Endothelial cell of hepatic sinusoid (primary cell): ENCODE measurements around the gene GIN1.
"Not testable (repeated sequence)": the region's sequence is repeated elsewhere in the genome, so short reads cannot be mapped to it uniquely, and the experiment has no call there.

Experiments used
- in situ Hi-C: cut with HindIII; loops from 2 replicates; pipeline ENCODE4 v1.10.0; 2017; ENCODE audit warnings: low sequenced_read_pairs

Gene GIN1, protein sequence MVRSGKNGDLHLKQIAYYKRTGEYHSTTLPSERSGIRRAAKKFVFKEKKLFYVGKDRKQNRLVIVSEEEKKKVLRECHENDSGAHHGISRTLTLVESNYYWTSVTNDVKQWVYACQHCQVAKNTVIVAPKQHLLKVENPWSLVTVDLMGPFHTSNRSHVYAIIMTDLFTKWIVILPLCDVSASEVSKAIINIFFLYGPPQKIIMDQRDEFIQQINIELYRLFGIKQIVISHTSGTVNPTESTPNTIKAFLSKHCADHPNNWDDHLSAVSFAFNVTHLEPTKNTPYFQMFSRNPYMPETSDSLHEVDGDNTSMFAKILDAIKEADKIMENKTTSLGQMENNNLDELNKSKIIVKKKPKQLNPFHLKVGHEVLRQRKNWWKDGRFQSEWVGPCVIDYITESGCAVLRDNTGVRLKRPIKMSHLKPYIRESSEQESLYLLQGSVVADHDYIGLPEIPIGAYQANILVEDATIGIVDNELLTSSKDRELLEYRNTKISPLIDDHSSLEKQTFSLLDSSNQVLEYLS

DNA sequence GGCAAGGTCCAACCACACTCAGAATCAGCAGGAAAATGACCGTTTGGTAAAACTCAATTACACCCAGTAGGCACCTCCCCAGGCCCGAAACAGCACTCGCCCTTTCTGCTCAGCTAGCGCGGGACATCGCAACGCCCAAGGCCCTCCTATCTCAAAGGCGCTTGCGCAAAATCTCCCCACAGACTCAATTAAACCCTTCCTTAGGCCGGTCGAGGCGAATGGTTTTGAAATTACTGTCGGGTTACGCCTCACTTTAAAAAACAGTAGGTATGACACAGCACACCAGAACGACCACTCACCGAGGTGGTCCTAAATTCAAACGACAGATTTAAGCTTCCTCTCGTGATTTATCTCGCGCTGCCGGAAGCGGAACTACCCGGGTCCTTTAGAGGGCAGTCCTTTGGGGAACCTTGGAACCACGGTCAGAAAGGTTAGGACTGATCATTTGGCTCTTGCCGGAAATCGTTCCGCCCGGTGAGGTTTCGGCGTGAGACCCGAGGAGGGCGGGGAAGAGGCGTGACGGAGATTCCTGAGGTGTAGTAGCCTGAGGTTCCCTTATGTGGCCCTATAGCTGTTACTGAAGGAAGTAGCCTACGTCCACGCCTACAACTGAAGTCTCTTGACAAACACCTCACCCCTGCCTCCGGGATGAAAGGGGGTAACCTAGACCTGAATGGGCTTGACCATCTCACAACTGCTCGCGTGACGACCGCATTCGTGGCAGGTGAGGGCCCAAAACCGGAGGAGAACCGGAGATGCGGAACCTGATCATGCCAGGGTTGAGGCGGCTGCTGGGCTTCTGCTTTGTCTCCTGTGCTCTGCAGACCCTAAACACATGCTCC, at the start of gene GIN1, which contains the start of gene PPIP5K2:
GIN1 (minus strand) TSS at position 374 of the 842 bp plus-strand sequence. CDS start 11,431 bp downstream, outside the sequence.
PPIP5K2 (plus strand) TSS at position 537 of the 842 bp plus-strand sequence. CDS start 9,289 bp downstream, outside the sequence.
- in situ Hi-C loops: no loop called here

DNA sequence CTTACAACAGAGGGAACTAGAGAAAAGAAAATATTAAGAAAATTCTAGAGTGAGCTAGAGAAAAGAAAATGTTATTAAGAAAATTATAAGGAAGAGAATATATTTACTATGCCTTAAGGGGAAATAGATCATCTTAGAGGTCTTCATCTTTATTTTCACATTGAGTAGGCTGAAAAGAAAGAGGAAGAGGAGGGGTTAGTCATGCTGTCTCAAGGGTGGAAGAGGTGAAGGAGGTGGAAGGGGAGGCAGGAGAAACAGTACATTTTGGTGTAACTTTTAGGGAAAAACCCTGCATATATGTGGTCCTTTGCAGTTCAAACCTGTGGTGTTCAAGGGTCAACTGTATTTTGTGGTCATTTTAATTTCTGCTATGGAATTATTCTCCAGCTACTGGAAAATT, 46.8 kb upstream of the GIN1 start:
- in situ Hi-C loops: no loop called here

DNA sequence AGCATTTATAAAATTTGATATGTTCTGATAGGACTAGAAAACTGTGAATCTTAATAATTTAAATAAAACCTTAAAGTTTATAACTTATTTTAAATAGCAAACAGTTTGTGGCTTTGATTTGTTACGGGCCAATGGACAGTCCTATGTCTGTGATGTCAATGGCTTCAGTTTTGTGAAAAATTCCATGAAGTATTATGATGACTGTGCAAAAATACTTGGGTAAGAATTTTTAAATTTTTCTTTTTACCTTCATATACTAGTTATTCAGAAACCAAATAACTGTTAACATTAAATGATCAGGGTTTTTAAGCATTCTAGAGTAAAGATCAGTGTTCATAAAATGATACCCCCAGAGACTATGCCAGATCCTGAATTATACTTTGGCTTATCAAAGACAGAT, 31.2 kb upstream of the GIN1 start:
- in situ Hi-C loops: no loop called here

DNA sequence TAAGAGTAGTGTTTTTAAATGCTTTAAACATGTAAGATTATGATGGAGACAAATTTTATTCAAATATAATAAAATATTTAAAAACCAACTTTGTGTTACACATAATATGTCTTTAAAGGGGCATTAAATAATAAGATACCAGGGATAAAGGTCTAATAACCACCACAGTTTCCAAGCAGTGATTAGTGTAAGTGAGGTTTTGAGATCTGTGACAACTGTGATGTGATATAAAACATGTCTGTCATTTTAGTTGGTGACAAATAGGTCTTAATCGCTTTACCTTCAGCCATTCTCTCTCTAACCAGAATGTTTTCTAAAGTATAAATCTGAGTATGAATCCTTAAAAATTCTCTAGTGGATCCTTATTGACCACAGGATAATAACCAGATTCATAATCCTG, 28.3 kb upstream of the GIN1 start:
- in situ Hi-C loops: no loop called here

DNA sequence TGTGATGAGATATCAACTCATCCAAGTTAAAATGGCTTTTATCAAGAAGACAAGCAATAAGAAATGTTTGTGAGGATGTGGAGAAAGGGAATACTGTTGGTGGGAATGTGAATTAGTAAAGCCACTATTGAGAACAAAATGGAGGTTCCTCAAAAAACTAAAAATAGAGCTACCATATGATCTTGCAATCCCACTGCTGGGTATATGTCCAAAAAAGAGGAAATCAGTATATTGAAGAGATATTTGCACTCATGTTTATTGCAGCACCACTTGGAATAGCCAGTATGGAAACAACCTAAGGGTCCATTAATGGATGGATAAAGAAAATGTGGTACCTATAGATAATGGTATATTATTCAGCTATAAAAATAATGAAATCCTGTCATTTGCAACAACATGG, 25.3 kb upstream of the GIN1 start:
- in situ Hi-C loops: no loop called here

DNA sequence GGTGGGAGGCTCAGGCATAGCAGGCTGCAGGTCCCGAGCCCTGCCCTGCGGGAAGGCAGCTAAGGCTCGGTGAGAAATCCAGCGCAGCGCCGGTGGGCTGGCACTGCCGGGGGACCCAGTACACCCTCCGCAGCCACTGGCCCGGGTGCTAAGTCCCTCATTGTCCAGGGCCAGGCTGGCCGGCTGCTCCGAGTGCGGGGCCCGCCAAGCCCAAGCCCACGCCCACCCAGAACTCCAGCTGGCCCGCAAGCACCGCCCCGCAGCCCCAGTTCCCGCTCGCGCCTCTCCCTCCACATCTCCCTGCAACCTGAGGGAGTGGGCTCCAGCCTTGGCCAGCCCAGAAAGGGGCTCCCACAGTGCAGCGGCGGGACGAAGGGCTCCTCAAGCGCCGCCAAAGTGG, 22.2 kb upstream of the GIN1 start:
- in situ Hi-C loops: not testable (repeated sequence)

DNA sequence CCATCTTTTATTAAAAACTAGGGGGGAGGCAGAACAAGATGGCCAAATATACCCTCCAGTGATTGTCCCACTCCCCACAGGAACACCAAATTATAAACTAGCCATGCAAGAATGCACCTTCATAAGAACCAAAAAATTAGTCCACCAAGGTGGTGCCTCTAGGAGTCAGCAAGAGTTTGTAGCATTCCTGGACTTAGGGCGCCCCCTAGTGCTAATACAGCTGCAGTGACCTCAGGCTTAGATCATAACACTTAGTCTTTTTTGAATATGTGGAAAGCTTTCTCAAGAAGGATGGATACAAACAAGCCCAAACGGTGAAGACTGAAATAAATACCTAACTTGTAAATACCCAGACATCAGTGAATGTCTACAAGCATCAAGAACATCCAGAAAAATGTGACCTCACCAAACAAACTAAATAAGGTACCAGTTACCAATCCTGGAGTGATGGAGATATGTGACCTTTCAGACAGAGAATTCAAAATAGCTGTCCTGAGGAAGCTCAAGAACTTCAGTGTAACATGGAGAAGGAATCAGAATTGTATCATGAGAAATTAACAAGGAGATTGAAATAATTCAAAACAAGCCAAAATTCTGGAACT, 19.4 kb upstream of the GIN1 start:
- in situ Hi-C loops: no loop called here

DNA sequence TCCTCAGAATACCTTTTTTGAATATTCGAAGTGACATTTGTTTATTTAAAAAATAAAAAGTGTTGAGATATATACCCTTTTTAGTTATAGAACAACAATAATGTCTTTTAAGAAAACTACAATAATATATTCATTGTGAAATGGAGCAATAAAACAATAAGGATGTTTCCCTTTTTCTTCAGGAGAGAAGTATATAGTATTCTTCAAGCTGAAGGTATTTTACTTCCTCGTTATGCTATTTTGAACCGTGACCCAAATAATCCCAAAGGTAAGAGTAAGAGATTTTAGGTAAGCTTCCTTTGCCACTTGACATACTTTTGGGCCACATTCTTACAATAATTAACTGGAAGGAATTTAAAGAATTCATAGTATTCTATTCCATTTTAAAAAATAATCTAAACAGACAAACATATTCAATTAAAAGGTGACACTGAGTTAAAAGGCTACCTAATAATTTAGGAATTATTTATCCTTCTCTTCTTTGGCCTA, 18.3 kb upstream of the GIN1 start:
- in situ Hi-C loops: no loop called here

DNA sequence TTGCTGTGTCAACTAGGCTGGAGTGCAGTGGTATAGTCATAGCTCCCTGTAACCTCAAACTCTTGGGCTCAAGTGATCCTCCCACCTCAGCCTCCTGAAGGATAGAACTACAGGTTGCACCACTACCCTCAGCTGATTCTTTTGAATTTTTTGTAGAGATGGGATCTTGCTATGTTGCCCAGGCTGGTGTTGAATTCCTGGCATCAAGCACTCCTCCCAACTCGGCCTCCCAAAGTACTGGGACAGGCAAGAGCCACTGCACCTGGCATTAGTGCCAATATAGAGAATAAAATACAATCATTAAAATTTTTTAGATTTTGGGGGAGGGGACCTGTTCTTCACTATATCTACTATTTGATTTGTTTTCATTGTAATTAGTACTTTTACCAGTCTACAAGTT, 15.5 kb upstream of the GIN1 start:
- in situ Hi-C loops: no loop called here

DNA sequence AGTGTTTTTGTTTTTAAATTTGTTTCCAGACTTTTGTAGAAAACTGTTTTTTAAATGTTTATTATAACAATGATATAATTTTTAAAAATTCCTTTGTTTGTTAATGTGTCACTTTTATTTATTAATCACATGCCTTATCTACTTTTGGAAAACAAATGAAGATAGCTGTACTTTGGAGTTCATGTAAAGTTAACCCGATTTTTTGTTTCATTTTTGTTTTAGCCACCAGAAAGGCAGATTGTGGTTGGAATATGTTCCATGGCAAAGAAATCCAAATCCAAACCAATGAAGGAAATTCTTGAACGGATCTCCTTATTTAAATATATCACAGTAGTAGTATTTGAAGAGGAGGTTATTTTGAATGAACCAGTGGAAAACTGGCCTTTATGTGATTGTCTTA, 13.3 kb upstream of the GIN1 start:
- in situ Hi-C loops: no loop called here

DNA sequence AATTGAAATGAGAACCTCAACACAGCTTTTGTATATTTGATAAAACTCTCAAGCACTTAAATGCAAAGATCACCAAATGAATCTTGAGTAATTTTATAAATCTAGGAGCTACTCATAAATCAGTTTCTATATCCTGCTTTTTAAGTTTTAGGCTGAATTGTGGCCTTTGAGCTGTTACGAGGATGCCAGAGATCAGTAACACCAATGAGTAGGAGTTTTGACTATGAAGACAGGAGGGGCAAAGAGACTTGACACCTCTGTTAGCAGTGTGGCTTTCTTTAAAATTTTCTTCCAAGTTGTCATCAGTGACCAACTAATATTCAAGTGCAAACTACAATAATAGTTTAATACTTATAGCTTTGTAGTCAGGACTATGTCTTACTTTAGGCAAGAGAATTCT, 12.7 kb upstream of the GIN1 start:
- in situ Hi-C loops: no loop called here

DNA sequence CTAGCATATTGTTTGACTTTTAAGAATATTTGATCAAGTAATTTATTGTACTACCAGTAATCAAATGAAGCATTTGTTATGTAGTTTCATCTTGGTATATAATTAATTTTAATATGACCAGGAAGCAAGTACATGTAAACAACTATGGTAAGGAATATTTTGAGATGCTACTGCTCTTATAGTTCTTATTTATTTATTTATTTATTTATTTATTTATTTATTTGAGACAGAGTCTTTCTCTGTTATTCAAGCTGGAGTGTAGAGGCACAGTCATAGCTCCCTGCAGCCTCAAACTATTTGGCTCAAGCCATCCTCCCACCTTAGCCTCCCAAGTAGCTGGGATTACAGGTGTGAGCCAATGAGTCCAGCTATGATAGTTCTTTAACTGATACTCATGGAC, 8.3 kb upstream of the GIN1 start:
- in situ Hi-C loops: no loop called here

DNA sequence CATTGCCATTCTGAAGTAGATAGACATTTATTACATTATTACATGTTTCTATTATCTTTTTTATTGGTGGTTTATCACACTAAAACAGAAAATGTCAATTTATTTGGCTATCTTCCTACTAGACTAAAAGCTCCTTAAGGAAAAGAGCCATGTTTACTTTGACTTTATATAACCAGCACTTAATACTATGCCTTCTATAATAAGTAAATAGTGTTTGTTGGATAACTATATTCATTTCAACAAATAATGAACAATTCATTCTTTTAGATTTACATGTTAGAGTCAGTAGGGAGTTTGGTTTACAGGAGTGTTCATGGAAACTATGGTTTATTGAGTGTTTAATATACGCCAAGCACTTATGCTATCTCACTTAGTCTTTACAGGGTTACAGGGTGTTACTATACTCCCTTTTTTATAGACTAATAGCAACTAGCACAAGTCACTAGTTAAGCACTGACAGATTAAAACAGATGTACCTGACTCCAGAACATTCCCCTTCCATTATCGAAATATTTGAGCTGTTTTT, 7.4 kb upstream of the GIN1 start:
- in situ Hi-C loops: no loop called here

DNA sequence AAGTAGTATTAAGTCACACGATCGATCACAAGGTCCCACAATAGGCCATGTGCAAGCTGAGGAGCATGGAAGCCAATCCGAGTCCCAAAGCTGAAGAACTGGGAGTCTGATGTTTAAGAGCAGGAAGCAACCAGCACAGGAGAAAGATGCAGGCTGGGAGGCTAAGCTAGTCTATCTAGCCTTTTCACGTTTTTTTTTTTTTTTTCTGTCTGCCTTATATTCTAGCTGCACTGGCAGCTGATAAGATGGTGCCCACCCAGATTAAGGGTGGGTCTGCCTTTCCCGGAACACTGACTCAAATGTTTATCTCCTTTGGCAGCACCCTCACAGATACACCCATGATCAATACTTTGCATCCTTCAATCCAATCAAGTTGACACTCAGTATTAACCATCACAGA, 6.6 kb upstream of the GIN1 start:
- in situ Hi-C loops: no loop called here

DNA sequence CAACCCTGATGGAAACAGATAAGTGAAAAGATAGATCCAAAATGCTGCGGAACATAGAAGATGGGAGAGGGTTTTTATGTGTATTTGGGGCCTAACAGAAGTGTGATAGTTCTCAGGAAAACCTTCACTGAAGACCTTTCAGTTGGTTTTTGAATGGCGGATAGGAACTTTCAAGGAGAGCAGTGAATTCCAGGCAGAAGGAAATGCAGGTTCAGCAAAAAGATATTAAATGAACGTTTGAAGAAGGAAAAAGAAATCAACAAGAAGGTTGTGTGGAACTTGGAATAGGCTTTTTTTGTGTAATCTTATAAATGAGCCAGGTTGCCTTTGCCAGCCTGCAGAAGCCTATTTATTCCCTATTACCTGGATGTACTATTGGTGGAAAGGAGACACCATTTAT, 2.3 kb upstream of the GIN1 start:
- in situ Hi-C loops: no loop called here

DNA sequence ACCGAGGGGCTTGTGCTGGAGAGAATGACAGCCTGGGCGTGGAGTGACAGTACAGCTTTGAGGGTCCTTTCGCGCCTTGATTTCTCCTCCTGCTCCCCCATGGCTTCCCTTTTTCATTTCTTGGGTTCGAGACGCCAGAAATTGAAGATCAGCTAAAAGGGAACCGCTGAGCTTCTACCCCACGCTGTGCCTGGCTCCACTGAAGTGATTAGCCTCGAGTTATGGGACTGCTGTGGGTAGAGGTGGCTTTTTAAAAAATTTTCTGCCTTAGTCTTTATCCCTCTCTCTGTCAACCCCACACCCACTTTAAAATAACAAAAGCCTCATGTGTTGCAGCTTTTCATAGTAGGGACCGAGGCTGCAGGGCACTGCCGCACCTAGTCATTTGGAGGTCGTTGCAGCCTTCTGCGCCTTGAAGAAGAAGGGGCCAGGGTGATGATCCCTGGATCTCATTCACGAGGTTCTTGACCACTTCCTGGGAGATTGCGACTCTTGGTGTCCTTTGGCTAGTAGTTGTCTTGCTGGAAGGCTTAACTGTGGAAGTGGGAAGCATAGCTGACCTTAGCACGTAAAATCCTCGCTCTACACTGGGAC, 766 bp upstream of the GIN1 start:
- in situ Hi-C loops: no loop called here

DNA sequence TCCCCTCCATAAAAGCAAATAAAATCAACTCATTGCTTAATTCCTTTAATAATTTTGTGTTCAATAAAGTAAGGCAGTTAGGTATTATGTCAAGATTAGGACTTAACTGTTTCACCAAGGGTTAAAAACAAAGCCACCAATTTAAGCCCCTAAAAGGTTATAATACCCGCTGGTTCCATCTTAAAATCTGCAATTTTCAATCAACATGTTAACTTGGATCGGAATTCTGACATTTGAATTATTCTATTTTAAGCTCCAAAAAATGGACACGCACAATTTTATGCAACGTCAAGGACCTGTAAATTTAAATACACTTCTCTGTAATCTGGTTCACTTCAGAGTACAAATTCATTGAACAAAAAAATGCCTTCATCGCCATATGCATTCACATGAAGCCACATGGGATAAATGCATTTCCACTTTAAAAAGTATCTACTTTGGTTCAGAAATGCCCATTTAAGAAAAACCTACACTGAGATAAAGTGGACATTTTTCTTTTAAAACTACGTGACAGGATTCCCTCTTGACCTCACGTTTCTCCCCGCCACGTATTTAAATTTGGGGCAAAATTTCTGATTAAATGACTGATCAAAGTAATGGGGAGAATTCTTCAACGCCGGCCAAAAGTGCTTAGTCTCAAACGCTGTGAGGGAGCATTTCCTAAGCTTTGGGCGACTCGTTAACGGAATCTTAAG, 721 bp downstream of the GIN1 start:
- in situ Hi-C loops: no loop called here

DNA sequence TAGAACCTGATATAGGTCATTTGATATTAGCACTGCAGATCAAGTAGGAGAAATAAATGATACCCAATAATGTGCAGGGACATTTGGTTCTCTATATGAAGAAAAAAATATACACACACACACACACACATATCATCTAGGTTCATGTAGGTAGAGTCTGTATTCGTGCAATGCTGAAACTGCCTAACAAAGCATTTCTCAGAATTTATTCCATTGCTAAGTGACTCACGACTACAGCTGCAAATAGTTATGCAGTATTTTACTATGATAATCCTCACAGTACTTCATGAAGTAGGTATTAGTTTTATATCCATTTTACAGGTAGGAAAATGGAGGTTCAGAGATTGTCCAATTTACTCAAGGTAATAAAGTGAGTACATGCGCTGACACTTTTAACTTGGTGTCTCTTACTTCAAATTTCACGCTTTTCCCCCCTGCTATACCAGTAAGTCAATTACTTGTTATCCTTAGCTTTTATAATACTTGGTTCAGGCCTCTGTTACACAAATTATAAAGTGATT, 2.4 kb downstream of the GIN1 start:
- in situ Hi-C loops: no loop called here

DNA sequence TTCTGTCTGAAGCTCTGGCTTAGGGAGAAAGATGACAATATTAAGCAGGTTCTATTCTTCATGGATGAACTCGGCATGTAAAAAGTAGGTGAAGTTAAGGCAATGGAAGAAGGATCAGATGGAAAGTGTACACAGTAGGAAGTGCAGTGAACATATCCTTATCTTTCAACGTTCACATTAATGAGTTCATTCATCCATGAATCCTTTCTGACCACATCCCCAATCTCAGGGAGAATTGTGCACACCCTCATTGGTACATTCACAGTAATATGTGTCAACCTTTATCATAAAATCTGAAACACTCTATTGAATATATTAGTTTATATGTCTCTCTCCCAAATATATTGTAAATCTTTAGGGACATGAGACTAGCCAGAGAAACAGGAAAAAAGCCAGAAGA, 5.5 kb downstream of the GIN1 start:
- in situ Hi-C loops: no loop called here

DNA sequence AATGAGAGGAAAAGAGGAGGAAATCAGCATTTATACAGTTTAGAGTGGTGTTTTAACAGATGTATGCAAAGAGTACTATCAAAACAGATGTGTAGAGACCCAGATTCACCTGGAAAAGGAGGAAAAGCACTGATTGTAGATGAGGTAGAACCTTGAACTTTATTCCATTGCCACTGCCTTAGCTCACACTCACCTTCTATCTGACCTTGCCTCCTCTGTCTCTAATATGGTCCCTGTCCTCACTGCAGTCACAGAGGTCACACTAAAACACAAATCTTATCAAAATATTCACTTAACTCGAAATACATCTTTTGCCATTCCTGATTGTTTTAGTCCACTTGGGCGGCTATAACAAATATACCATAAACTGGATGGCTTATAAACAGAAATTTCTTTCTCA, 7.0 kb downstream of the GIN1 start:
- in situ Hi-C loops: no loop called here
